HTERT RPE-1 (cell line): Measurements from ENCODE around the gene ZNF280B.
"Not testable (repeated sequence)": the region's sequence is repeated elsewhere in the genome, so short reads cannot be mapped to it uniquely, and the experiment has no call there.

Source experiments
- in situ Hi-C: fragments of 300-500 bp; cut with MboI; formaldehyde crosslinking; loops from 4 replicates; pipeline ENCODE4 v1.14.3; 2020; ENCODE audit warnings: low sequenced_read_pairs

ZNF280B gene

DNA sequence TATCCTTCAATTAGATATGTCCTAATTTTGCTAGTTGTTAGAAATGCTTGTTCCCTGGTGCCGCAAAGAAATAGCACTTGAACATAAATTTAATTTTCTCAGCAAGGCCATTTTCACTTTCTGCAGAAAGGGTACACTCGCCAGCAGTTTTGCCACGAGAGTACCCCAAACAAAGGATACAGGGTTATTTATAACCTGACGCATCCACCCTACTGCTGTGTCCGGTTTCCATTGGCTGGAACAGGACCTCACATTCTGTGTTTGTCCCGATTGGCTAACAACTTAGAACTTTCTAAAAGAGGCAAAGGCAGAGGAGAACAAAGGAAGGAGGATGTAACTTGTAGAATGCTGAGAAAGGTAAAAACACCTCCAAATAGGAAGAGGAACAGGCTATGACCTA is 1.4 kb upstream of the ZNF280B start:
- in situ Hi-C loops, result not testable (repeated sequence)

GRCh38 chr22:22507743-22508273 is 734 bp downstream of the ZNF280B start:
- in situ Hi-C loops, result no loop called here

DNA sequence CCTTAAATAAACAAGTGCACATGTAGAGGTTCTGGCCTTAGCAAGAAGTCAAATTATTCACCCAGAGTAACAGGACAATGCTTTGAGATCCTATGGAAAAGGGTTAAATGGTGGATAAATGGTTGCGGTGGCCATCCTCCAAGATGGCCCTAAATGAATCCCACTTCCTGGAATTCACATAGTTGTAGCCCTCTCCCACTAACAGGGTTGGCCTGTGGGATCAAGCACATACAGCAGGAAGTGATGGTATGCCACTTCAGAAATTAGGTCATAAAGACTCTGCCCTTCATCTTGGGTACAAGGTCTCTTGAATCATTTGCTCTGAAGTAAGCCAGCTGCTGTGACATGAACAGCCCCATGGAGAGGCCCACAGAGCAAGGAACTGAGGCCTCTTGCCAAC is 1.8 kb downstream of the ZNF280B start:
- in situ Hi-C loops, result no loop called here

DNA sequence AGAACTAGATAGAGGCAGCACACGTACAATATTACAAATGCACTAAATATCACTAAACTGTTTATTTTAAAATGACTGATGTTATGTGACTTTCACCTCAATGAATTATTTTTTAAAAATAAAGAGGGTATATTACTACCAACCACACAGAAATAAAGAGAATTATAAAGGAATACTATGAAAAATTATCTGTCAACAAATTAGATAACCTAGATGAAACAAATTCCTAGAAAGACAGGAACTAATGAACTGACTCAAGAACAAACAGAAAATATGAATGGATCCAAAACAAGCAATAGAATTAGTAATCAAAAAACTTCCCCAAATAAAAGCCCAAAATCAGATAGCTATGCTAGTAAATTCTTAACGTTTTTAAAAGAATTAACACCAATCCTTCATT is 10.3 kb downstream of the ZNF280B start:
- in situ Hi-C loops, result no loop called here

DNA sequence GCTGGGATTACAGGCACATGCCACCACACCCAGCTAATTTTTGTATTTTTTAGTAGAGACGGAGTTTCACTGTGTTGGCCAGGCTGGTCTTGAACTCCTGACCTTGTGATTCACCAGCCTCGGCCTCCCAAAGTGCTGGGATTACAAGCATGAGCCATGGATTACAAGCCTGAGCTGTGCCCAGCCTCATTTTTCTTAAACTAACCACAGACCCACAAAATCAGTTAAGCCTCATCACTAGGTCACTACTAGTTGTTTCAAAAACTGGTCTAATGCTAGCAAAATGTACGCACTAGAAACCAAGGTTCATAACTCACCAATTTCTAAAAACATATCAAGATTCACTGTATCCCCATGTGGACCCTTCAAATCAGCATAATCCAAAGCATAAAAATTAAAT is 17.0 kb downstream of the ZNF280B start:
- in situ Hi-C loops, result not testable (repeated sequence)

DNA sequence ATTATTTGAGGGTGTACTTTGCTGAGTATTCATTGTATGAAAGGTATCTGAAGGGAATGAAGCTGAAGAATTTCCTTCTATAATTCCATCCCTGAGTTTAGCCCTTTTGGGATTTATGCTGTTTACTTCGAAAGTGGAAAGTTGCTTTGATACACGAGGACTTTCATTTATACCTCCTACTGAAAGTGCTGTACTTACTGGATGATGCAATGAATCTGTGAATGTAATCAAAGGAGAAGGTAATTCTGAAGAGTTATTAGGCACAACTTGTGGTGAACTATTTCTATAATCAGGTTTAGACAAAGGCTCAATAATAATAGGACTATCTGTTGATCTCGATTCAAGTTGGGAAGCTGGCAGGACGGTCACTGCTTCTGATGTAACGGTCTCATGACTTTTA is 19.8 kb downstream of the ZNF280B start:
- in situ Hi-C loops, result no loop called here

DNA sequence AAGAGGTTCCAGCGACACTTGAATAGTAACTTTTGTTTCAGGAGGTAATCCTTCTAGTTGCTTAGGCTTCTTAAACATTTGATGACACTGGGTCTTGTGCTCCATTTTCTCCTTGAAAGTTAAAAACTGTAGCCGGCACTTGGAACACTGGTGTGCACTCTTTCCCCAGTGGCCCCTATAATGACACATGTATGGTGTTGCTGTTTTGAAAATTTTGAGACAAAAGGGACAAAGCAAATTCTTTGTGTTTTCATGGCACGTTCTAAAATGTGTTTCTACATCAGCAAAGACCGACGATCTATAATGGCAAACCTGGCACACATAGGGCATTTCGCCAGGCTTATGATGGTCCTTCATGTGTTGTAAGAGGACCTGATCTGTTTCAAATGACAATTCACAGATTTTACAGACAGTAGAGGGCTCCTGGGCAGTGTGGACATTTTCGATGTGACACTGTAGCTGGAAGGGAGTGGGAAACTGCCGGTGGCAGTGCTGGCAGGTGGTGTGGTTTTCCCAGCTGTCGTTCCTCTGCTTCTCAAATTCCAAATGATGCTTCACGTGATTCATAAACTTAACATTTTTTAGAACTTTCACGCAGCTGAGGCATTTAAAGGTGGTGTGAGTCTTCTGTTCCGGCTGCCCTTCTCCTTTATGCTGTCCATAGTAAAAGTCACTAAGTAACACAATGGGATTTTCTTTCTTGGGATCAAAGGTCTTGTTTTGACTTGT is 20.5 kb downstream of the ZNF280B start:
- in situ Hi-C loops, result no loop called here

GRCh38 chr22:22487059-22487458 is 21.5 kb downstream of the ZNF280B start:
- in situ Hi-C loops, result no loop called here

DNA sequence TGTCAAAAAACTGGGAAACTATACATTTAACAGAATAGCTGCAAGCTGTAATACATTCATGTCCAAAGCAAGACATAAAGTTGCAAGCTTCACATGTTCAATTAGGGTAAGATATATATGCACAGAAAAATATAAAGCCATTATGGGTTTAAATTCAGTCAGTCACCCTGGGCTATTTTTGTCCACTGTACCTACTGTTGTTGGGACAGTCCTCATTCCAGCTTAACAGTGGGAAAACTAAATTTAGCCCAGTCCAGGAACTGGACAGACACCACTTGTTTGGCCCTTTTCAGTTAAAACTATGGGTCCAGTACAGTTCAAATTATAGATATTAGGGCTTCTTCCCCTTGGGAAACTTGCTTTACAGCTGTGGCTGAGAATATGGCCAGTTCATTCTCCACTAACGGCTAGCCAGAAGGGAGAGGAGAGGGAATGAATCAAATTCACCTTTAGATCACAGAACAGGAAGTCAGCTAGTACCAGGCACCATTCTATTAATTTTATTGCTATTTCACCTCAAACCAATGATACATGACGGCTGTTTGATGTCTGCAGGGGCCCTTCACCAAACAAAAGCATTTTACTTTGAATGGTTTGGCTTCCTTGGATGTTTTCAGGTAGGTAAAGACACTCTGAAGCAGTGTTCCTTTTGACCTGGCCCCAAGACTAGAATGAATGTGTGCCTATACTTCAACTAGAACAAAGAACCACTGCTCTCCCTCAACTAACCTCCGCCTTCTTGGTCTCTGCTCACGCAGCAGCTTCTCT is 22.2 kb downstream of the ZNF280B start:
- in situ Hi-C loops, result no loop called here

DNA sequence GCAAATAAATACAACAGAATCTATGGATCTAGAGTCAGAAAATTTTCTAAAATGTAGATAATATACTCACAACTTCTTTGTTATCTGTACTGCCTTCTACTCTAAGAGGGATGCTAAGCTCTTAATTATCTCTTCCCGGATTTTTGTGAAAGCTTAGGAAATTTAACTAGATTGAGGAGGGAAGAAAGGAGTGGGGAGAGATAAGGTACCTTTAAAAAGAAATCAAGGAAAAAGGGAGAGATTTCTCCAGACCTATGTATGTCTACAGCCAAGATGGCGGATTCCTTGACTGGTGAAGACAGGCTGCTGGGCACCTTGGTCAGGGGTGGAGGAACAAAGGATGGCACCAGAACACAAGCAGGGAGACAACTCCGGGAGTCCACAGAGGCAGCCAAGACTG is 23.0 kb downstream of the ZNF280B start:
- in situ Hi-C loops, result no loop called here

DNA sequence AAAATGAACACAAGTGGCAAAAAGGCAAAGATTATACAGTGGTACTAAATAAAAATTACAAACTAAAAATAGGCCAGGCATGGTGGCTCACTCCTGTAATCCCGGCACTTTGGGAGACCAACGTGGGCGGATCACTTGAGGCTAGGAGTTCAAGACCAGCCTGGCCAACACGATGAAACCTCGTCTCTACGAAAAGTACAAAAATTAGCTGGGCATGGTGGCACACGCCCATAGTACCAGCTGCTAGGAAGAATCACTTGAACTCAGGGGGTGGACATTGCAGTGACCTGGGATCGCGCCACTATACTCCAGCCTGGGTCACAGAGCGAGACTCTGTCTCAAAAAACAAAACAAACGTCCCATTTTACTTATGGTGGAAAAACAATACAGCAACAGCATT is 24.5 kb downstream of the ZNF280B start:
- in situ Hi-C loops, result no loop called here

DNA sequence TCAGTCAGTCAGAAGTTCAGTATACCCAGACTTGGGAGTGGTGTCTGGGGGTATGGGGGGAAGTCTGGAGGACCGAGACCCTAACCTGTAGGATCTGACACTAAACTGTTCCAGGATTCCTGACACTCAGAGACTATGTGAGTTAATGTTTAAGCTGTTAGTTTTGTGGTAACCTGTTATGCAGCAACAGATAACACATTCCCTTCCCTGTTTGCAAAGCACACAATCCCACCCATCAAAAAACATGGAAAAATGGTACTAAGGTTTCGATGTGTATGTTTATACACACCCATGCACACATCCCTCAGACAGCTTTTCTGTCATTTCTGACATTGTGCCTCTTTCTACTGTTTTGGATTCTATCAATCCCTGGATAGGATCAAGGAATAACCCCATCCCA is 27.6 kb downstream of the ZNF280B start:
- in situ Hi-C loops, result no loop called here

GRCh38 chr22:22479999-22480532 is 28.5 kb downstream of the ZNF280B start:
- in situ Hi-C loops, result no loop called here

DNA sequence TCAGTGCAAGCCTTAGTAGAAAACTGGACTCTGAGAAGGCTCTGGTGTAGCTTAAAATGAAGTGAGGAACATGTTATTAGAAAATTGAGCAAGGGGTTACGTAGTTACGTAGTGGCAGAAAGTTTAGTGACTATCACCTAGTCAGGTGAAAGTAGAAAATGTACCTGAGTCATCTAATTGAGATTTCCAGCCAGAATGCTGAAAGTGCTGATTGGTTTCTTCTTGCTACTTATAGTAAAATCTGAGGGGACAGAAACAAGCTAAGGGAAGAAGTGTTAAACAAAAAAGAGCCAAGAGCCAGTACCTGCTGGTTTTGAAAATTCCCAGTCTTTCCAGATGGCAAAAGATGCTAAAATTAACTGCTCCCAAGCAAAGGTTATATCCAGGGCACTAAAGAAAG is 29.4 kb downstream of the ZNF280B start:
- in situ Hi-C loops, result no loop called here

DNA sequence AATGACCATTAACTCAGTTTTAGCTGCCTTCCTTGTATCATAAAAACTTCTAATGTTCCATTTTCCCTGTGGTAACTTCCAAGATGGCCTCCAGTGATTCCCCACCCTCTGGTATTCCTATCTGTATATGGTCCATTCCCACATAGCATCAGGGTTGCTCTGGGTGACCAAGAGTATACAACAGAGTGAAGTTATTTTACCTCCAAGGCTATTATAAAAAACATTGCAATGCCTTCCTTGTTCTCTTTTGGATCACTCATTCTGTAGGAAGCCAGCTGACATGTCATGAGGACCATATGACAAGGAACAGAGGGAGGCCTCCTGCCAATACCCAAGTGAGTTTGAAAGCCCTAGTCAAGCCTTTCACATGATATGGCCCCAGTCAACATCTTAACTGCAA is 30.1 kb downstream of the ZNF280B start:
- in situ Hi-C loops, result no loop called here

GRCh38 chr22:22474733-22475132 is 33.8 kb downstream of the ZNF280B start:
- in situ Hi-C loops, result no loop called here

DNA sequence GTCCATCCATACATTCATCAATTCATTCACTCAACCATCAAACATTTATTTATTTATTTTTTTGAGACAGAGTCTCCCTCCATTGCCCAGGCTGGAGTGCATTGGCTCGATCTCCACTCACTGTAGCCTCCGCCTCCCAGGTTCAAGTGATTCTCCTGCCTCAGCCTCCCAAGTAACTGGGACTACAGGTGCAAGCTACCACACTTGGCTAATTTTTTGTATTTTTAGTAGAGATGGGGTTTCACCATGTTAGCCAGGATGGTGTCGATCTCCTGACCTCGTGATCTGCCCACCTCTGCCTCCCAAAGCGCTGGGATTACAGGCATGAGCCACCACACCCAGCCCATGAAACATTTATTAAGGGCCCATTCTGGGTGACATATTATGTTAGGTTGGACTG is 37.4 kb downstream of the ZNF280B start:
- in situ Hi-C loops, result not testable (repeated sequence)

- in situ Hi-C loops, result no loop called here
Measured at GRCh38 chr22:22469527-22469926, 39.0 kb downstream of the ZNF280B start.

- in situ Hi-C loops, result not testable (repeated sequence)
Measured at GRCh38 chr22:22468794-22469469, 39.6 kb downstream of the ZNF280B start.

DNA sequence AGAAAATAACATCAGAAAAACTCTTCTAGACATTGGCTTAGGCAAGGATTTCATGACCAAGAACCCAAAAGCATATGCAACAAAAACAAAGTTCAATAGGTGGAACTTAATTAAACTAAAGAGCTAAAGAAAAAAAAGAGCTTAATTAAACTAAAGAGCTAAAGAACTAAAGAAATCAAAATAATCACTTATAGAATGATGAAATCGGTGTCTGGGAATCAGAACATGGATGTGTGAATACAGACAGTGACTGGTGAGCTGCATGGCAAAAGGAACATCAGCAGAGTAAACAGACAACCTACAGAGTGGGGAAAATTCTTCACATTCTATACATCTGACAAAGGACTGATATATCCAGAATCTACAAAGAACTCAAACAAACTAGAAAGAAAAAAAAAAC is 41.4 kb downstream of the ZNF280B start:
- in situ Hi-C loops, result no loop called here

GRCh38 chr22:22465782-22466181 is 42.8 kb downstream of the ZNF280B start:
- in situ Hi-C loops, result no loop called here
